NT2/D1 (cell line): ENCODE measurements around the gene KCNC1.

Experiments used
- SUZ12 ChIP-seq: IDR thresholded peaks from 2 replicates; pipeline ENCODE4 v1.6.1; 2011; ENCODE audit not compliant: insufficient read length, insufficient read depth; ENCODE audit errors: extremely low read depth
- YY1 ChIP-seq: IDR thresholded peaks from 2 replicates; pipeline ENCODE4 v1.6.1; 2011; ENCODE audit not compliant: insufficient read length, insufficient read depth

DNA sequence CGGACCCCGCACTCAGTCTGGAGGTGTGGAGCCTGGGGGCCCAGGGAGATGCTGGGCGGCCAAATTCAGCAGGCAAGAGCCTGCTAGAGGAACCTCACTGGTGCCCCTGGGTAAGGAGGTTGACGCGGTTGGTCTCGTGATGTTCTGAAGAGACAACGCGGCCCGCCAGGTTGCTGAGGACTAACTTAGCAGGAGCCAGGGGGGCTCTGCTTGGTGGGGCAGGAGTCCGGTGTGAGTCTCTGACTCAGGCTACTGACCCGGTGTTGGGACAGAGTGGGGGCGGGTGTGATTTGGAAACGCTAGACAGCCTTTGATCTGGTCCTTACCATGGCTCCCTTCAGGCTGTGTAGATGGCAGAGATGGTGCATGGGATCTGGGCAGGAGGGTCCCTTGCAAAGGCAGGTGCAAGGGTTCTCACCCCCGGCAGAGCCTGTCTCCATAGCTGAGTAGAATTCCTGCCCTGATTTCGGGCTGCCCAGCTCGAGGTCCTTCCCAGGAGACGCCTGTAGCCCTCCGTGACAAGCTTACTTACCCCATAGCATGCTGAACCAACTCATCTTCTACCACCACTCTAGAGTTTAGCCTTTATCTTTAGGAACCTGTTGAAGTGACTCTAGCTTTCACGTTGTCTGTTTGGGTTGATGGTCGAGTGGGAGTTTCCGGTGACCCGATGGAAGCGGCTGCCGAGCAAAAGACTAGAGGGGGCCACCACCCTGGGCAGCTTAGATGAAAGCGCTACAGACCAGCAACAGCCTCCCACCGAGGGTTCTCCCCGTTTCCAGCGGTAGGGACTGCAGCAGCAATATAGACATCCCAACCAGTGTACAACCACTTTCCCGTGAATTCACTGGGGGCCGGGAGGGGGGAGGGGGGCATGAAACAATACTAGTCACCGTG lies 38.4 kb downstream of the KCNC1 start:
- no peak for TF ChIP-seq SUZ12
- no peak for TF ChIP-seq YY1
